ENCODE measurements around the gene AIG1. TPM values are rescaled to one million over a fixed set of nuclear protein-coding genes. Genes with fewer than 3 reads are reported as not detected.
"Not testable (repeated sequence)": the region's sequence is repeated elsewhere in the genome, so short reads cannot be mapped to it uniquely, and the experiment has no call there.

AIG1 gene
- polyA plus RNA-seq, 1 donor = 34.2 TPM

GRCh38 chr6:143325379-143326140 is 264.9 kb downstream of the AIG1 start:
- DNase-seq (ENCODE audit: low read depth) = no peak

- no peak for DNase-seq (ENCODE audit: low read depth)
Observed at GRCh38 chr6:143328876-143329275, 268.2 kb downstream of the AIG1 start.

- no peak for DNase-seq (ENCODE audit: low read depth)
Observed at GRCh38 chr6:143329323-143329722, 268.6 kb downstream of the AIG1 start.

- no peak for DNase-seq (ENCODE audit: low read depth)
Observed at GRCh38 chr6:143331362-143331761, 270.7 kb downstream of the AIG1 start.

- peak; percentile 55 for DNase-seq (ENCODE audit: low read depth)
Observed at GRCh38 chr6:143332153-143332845, 271.6 kb downstream of the AIG1 start.

- no peak for DNase-seq (ENCODE audit: low read depth)
Observed at GRCh38 chr6:143333081-143333480, 272.4 kb downstream of the AIG1 start.

GRCh38 chr6:143333749-143334520 is 273.2 kb downstream of the AIG1 start:
- DNase-seq (ENCODE audit: low read depth) = no peak

GRCh38 chr6:143335865-143336264 is 275.2 kb downstream of the AIG1 start:
- DNase-seq (ENCODE audit: low read depth) = no peak

- no peak for DNase-seq (ENCODE audit: low read depth)
Observed at GRCh38 chr6:143336446-143337152, 275.9 kb downstream of the AIG1 start.

GRCh38 chr6:143337201-143337949 is 276.7 kb downstream of the AIG1 start:
- no peak for DNase-seq (ENCODE audit: low read depth)

- no peak for DNase-seq (ENCODE audit: low read depth)
Observed at GRCh38 chr6:143339223-143339622, 278.5 kb downstream of the AIG1 start.

- not testable (repeated sequence) for DNase-seq (ENCODE audit: low read depth)
Observed at GRCh38 chr6:143345477-143345876, 284.8 kb downstream of the AIG1 start.

GRCh38 chr6:143346004-143346403 is 285.3 kb downstream of the AIG1 start:
- no peak for DNase-seq (ENCODE audit: low read depth)

- DNase-seq (ENCODE audit: low read depth) = no peak
Observed at GRCh38 chr6:143348531-143348930, 287.8 kb downstream of the AIG1 start.

GRCh38 chr6:143349530-143349929 is 288.8 kb downstream of the AIG1 start:
- no peak for DNase-seq (ENCODE audit: low read depth)

- DNase-seq (ENCODE audit: low read depth) = no peak
Observed at GRCh38 chr6:143356101-143356880, 295.6 kb downstream of the AIG1 start.

- DNase-seq (ENCODE audit: low read depth) = no peak
Observed at GRCh38 chr6:143357152-143357551, 296.5 kb downstream of the AIG1 start.

GRCh38 chr6:143357561-143358255 is 297.0 kb downstream of the AIG1 start:
- DNase-seq (ENCODE audit: low read depth) = peak; percentile 25

- no peak for DNase-seq (ENCODE audit: low read depth)
Observed at GRCh38 chr6:143361536-143362191, 301.0 kb downstream of the AIG1 start.
